GM12892 (cell line): Measurements from ENCODE around the gene UBE2H.

Experiments used
- POLR2A ChIP-seq: IDR thresholded peaks from 2 replicates; pipeline ENCODE4 v1.6.1; 2011; ENCODE audit warnings: low read depth, low read length, control low read depth
- POLR2AphosphoS5 ChIP-seq: IDR thresholded peaks from 2 replicates; pipeline ENCODE4 v1.6.1; 2011; ENCODE audit warnings: low read depth, low read length, control low read depth

DNA sequence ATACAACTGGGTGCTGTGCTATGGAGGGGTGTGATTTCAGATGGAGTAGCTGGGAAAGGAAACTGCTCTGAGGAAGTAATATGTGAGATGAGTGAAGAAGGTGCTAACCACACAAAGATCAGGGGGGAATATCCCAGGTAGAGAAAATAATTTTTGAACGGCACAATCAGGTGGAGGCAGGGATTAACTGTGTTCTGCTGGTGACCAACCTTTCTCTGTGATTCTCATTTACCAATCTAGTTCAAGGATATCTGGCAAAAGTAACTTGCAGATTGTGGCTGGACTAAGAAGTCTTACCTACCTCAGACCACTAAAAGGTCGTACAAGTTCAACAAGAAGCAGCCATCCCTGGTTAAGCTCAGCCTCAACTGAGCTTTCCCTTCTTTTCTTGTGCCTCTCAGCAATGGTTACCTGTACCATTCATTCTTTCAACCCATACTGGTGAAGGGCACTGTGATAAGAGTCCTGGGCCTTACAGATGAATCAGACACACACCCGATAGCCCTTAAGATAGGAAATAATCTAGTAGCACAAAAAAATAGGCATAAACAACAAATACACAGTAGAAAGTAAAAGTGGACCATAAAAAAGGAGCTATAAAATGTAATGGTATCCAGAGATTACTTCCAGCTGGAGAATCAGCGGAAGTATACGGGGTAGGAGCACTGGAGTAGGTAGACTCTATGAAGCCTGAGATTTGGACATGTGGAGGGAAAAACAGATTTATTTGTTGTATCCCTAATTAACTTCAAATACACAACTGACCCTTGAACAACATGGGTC is 96.6 kb downstream of the UBE2H start:
- no peak for TF ChIP-seq POLR2A
- no peak for TF ChIP-seq POLR2AphosphoS5
